Stimulated activated CD8-positive, alpha-beta memory T cell treated with anti-CD3 and anti-CD28 coated beads, Interleukin-4, amount 100 ng/mL, for 4 hours (primary cell): ENCODE measurements around the gene KCNG1.
"Not testable (repeated sequence)": the region's sequence is repeated elsewhere in the genome, so short reads cannot be mapped to it uniquely, and the experiment has no call there.

ENCODE experiments used
- DNase-seq, 2 donors: peaks; one replicate each; pipeline ENCODE4 v3.0.0-alpha.2; 2020; ENCODE audit warnings: low read depth in 2 of 2, low spot score in 1 of 2

Gene KCNG1

GRCh38 chr20:51022803-51023616 lies at the start of gene KCNG1:
Gene KCNG1 (minus strand): TSS chr20:51023107. CDS start chr20:51010338, 12,769 bp downstream.
- DNase-seq = peak in 1 of 2 donors; percentile 2

- DNase-seq = no peak
Observed at GRCh38 chr20:51070621-51071020, 47.7 kb upstream of the KCNG1 start.

- DNase-seq = no peak
Observed at GRCh38 chr20:51067792-51068191, 44.9 kb upstream of the KCNG1 start.

GRCh38 chr20:51065615-51066014 lies 42.7 kb upstream of the KCNG1 start:
- DNase-seq = no peak

- DNase-seq = no peak
Observed at GRCh38 chr20:51064137-51064536, 41.2 kb upstream of the KCNG1 start.

- DNase-seq = no peak
Observed at GRCh38 chr20:51062065-51062464, 39.2 kb upstream of the KCNG1 start.

GRCh38 chr20:51061418-51062045 lies 38.6 kb upstream of the KCNG1 start:
- no peak for DNase-seq

- DNase-seq = no peak
Observed at GRCh38 chr20:51060301-51060700, 37.4 kb upstream of the KCNG1 start.

- no peak for DNase-seq
Observed at GRCh38 chr20:51059862-51060261, 37.0 kb upstream of the KCNG1 start.

GRCh38 chr20:51058017-51058416 lies 35.1 kb upstream of the KCNG1 start:
- DNase-seq = no peak

GRCh38 chr20:51054233-51054632 lies 31.3 kb upstream of the KCNG1 start:
- DNase-seq = no peak

- DNase-seq = no peak
Observed at GRCh38 chr20:51050531-51051075, 27.7 kb upstream of the KCNG1 start.

GRCh38 chr20:51046021-51046985 lies 23.4 kb upstream of the KCNG1 start:
- DNase-seq = no peak

- not testable (repeated sequence) for DNase-seq
Observed at GRCh38 chr20:51045492-51045891, 22.6 kb upstream of the KCNG1 start.

- no peak for DNase-seq
Observed at GRCh38 chr20:51044796-51045195, 21.9 kb upstream of the KCNG1 start.

GRCh38 chr20:51043811-51044210 lies 20.9 kb upstream of the KCNG1 start:
- DNase-seq = no peak

GRCh38 chr20:51042657-51043247 lies 19.8 kb upstream of the KCNG1 start:
- no peak for DNase-seq

- DNase-seq = no peak
Observed at GRCh38 chr20:51042064-51042463, 19.2 kb upstream of the KCNG1 start.

- DNase-seq = no peak
Observed at GRCh38 chr20:51037532-51038115, 14.7 kb upstream of the KCNG1 start.

- DNase-seq = no peak
Observed at GRCh38 chr20:51036827-51037531, 14.1 kb upstream of the KCNG1 start.
